Right lobe of liver (tissue), 6 donors: Measurements from ENCODE around the gene MED20. TPM values are rescaled to one million over a fixed set of nuclear protein-coding genes. Genes with fewer than 3 reads are reported as not detected.

Experiments
- ATAC-seq, 4 donors: fragments of 200-7000 bp; cut with Tn5 transposase; one replicate each; pipeline ENCODE4 v1.9.1; 2020; ENCODE audit warnings: mild to moderate bottlenecking in 4 of 4, moderate library complexity in 4 of 4
- DNase-seq, 3 donors: peaks; one replicate each; pipeline ENCODE4 v3.0.0-alpha.2; 2020
- H3K27ac ChIP-seq, 3 donors: fragments of 200-600 bp; one replicate each; pipeline ENCODE4 v1.8.0; 2022
- H3K27me3 ChIP-seq, 2 donors: fragments of 200-600 bp; one replicate each; pipeline ENCODE4 v1.8.0; 2022
- H3K36me3 ChIP-seq, 4 donors: fragments of 200-600 bp; sonication (generic) in 1 of 4; one replicate each; pipeline versions ENCODE4 v1.5.1 to v1.8.0; 2017 to 2022; ENCODE audit warnings: control low read depth in 1 of 4
- H3K4me1 ChIP-seq, 4 donors: fragments of 200-600 bp; sonication (generic) in 1 of 4; one replicate each; pipeline versions ENCODE4 v1.5.1 to v1.8.0; 2017 to 2022; ENCODE audit warnings: control low read depth in 1 of 4
- H3K4me3 ChIP-seq, 3 donors: fragments of 200-600 bp; one replicate each; pipeline ENCODE4 v1.8.0; 2022
- H3K9me3 ChIP-seq, 4 donors: fragments of 200-600 bp; sonication (generic) in 1 of 4; one replicate each; pipeline versions ENCODE4 v1.5.1 to v1.8.0; 2017 to 2022; ENCODE audit warnings: control low read depth in 1 of 4
- POLR2A ChIP-seq: fragments of 450-650 bp; IDR thresholded peaks from one replicate; pipeline ENCODE4 v1.6.1; 2017; ENCODE audit warnings: antibody characterized with exemption, mild to moderate bottlenecking
- WGBS: methylation state at CpG from one replicate; pipeline ENCODE4 v1.1.6; 2018; ENCODE audit warnings: low coverage, low lambda C conversion rate; ENCODE audit not compliant: insufficient coverage; ENCODE audit errors: missing lambda C conversion rate; 5-methylcytosine and 5-hydroxymethylcytosine counted together
- intact Hi-C, 2 donors: fragments of 100-400 bp; cut with DNase I; formaldehyde crosslinking; loops; one replicate each; pipeline versions ENCODE4 v1.11.2 to v1.14.1; 2022
- total RNA-seq, 6 experiments: library from RNA; depleted of rRNA in 2 of 6; stranded (reverse); fragments of >200 nt in 2 of 6; fragmentation: NEBNext Ultra II Directional in 3 of 6; extraction: Animal tissue kit (Norgen Biotek cat#: 25700) in 3 of 6; gene quantifications; one replicate each; pipeline versions ENCODE4 v1.1.0 to v1.2.4, GENCODE V29; 2016 to 2023
- TF ChIP-seq, protein P1 (sequence below), 4 donors: fragments of 200-600 bp in 3 of 4; fragments of 450-650 bp in 1 of 4; IDR thresholded peaks; one replicate each; pipeline versions ENCODE4 v1.5.1 to v1.8.0; 2016 to 2022; ENCODE audit warnings: antibody characterized with exemption in 4 of 4, mild to moderate bottlenecking in 2 of 4
- donor health status: DM: no; HTN: yes; CAD: no.
- donor health status: DM: no; HTN: no; CAD: no.
- donor health status: DM: no; HTN: no; CAD: no.
- donor health status: DM: no; HTN: yes; CAD: no.
- donor health status: DM: no; HTN: yes; CAD: no.

Gene MED20
- total RNA-seq, 6 experiments from 2014 or later = 7.2 to 10.8 (median 7.7) TPM

GRCh38 chr6:41939176-41939847 is 18.4 kb upstream of the MED20 start:
- no peak for TF ChIP-seq POLR2A
- TF ChIP-seq, protein P1, sequence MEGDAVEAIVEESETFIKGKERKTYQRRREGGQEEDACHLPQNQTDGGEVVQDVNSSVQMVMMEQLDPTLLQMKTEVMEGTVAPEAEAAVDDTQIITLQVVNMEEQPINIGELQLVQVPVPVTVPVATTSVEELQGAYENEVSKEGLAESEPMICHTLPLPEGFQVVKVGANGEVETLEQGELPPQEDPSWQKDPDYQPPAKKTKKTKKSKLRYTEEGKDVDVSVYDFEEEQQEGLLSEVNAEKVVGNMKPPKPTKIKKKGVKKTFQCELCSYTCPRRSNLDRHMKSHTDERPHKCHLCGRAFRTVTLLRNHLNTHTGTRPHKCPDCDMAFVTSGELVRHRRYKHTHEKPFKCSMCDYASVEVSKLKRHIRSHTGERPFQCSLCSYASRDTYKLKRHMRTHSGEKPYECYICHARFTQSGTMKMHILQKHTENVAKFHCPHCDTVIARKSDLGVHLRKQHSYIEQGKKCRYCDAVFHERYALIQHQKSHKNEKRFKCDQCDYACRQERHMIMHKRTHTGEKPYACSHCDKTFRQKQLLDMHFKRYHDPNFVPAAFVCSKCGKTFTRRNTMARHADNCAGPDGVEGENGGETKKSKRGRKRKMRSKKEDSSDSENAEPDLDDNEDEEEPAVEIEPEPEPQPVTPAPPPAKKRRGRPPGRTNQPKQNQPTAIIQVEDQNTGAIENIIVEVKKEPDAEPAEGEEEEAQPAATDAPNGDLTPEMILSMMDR (IDR thresholded peaks at IDR 0.05) = no peak
- H3K27ac ChIP-seq = peak overlapping the region in 1 of 3 donors; percentile 29
- peaks cover 0 to 18% (median 5%) of the 10 kb centered on the region in 4 donors for H3K36me3 ChIP-seq
- 52% methylated on average over 9 of the region's 11 CpGs for WGBS
- DNase-seq (peak; percentile 50 to 66 (median 63)), ATAC-seq (no peak)
- no peaks in the 10 kb centered on the region for H3K9me3 ChIP-seq
- intact Hi-C loops = loop anchor here in 1 of 2 donors (10.0 kb wide), 1 partner anchor 105 kb away; no protein-coding TSS in a partner anchor
- H3K4me3 ChIP-seq = no peak overlapping the region
- H3K4me1 ChIP-seq = peaks cover 0 to 17% (median 0%) of the 10 kb centered on the region in 4 donors
- H3K27me3 ChIP-seq = no peaks in the 10 kb centered on the region

DNA sequence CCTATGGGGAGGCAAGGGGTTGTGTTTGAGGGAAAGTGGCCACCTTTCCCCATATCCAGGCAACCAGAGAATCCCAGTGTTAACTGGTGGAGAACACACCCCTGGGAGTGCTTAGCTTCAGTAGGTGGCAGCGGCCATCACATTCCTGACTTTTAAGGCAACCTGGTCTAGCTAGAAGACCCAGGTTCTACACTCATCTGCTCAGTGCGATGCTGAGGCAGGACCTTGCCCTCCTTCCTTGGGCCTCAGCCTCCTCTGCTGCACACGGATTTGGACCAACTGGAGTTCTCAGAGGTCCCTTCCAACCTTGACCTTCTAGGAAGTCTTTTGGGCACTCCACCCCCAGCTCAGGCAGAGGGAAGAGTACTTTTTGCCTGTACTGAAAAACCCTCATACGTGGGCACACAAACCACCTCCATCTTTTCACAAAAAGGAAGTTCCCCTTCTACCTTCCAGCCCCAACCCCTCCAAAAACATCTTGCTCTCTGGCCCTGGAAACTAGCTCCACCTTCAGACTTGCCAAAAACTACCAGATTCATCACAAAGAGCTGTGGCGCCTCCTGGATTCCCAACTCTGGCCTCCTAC is 17.7 kb upstream of the MED20 start:
- no peak overlapping the region for H3K4me3 ChIP-seq
- 69% methylated on average over 3 of the region's 5 CpGs for WGBS
- intact Hi-C loops = loop anchor here in 1 of 2 donors (10.0 kb wide), 1 partner anchor 106 kb away; no protein-coding TSS in a partner anchor
- peaks cover 0 to 24% (median 6%) of the 10 kb centered on the region in 4 donors for H3K36me3 ChIP-seq
- no peaks in the 10 kb centered on the region for H3K27me3 ChIP-seq
- TF ChIP-seq POLR2A = no peak
- TF ChIP-seq, protein P1 (IDR thresholded peaks at IDR 0.05) = no peak
- no peak for DNase-seq
- H3K4me1 ChIP-seq = peaks cover 0 to 17% (median 0%) of the 10 kb centered on the region in 4 donors
- peak overlapping the region in 1 of 3 donors; percentile 29 for H3K27ac ChIP-seq
- no peak for ATAC-seq
- no peaks in the 10 kb centered on the region for H3K9me3 ChIP-seq

DNA sequence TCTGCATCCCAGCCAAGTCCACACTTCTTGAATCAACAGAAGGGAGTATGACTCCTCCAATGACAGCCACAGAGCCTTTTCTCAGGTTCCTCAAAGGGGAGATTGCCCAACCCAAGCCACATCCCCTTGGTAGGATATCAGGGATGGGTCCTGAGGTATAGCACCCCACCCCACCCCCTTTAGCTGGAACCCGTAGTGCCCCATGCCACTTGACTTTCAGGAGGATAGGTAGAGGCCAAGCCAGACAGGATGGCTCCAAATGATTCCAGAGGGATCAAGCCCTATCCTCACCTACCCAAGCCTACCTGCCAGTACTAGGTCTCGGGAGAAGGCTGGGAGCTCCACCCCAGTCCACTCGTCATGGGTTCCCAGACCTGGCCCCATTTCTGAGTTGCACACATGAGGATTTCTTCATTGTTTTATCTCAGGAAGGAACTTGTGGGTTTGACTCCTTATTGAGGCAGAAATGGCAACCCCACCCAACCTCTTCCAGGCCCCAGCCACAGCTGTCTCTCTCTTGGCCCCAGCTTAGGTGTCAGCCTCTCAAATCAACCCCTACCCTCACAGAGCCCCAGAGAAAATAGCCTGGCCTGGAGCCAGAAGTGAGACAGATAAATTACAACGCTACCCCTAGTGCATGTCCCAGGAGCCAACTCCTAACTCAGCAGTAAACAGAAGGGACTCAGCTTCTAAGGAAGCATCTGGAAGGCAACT is 17.1 kb upstream of the MED20 start:
- no peak overlapping the region for H3K27ac ChIP-seq
- intact Hi-C loops = loop anchor here in 1 of 2 donors (10.0 kb wide), 1 partner anchor 107 kb away; no protein-coding TSS in a partner anchor
- no peak for ATAC-seq
- DNase-seq = no peak
- H3K27me3 ChIP-seq = no peaks in the 10 kb centered on the region
- no peak overlapping the region for H3K4me3 ChIP-seq
- peaks cover 0 to 29% (median 10%) of the 10 kb centered on the region in 4 donors for H3K36me3 ChIP-seq
- H3K9me3 ChIP-seq = no peaks in the 10 kb centered on the region
- 20% methylated on average over 1 of the region's 4 CpGs for WGBS
- peaks cover 0 to 17% (median 0%) of the 10 kb centered on the region in 4 donors for H3K4me1 ChIP-seq
- TF ChIP-seq, protein P1 (IDR thresholded peaks at IDR 0.05) = no peak
- no peak for TF ChIP-seq POLR2A

GRCh38 chr6:41937472-41937860 is 16.5 kb upstream of the MED20 start:
- TF ChIP-seq, protein P1 (IDR thresholded peaks at IDR 0.05) = no peak
- no peak for TF ChIP-seq POLR2A
- no peaks in the 10 kb centered on the region for H3K27me3 ChIP-seq
- intact Hi-C loops = loop anchor here in 1 of 2 donors (10.0 kb wide), 1 partner anchor 107 kb away; no protein-coding TSS in a partner anchor
- H3K9me3 ChIP-seq = no peaks in the 10 kb centered on the region
- H3K4me1 ChIP-seq = peaks cover 0 to 17% (median 0%) of the 10 kb centered on the region in 4 donors
- no peak overlapping the region for H3K27ac ChIP-seq
- H3K36me3 ChIP-seq = peaks cover 0 to 34% (median 13%) of the 10 kb centered on the region in 4 donors
- no peak overlapping the region for H3K4me3 ChIP-seq
- no peak for DNase-seq
- 70% methylated on average over 2 of the region's 2 CpGs for WGBS
- no peak for ATAC-seq
